ENCODE measurements around the gene GPR132. TPM values are rescaled to one million over a fixed set of nuclear protein-coding genes. Genes with fewer than 3 reads are reported as not detected.
"Not testable (repeated sequence)": the region's sequence is repeated elsewhere in the genome, so short reads cannot be mapped to it uniquely, and the experiment has no call there.

Gene GPR132
- 0.29 and 0.43 TPM in 2 replicates for total RNA-seq

GRCh38 chr14:105065280-105066228 is at the start of gene GPR132:
TSS of gene GPR132 (minus strand) at chr14:105065430. CDS start at chr14:105055420, 10,010 bp downstream.
- no peak within 1 kb of the TSS for H3K4me3 ChIP-seq (ENCODE audit: low read depth, low read length)
- TF ChIP-seq CTCF (conservative IDR thresholded peaks at IDR 0.05; ENCODE audit: low read depth, low read length), result no peak
- no peak for DNase-seq (ENCODE audit: low read depth)

GRCh38 chr14:105109243-105109642 is 44.0 kb upstream of the GPR132 start:
- DNase-seq (ENCODE audit: low read depth); H3K4me3 ChIP-seq (ENCODE audit: low read depth, low read length): not testable (repeated sequence)

GRCh38 chr14:105108516-105108864 is 43.3 kb upstream of the GPR132 start:
- DNase-seq (ENCODE audit: low read depth), result no peak
- H3K4me3 ChIP-seq (ENCODE audit: low read depth, low read length), result no peak overlapping the region
- no peak for TF ChIP-seq CTCF (conservative IDR thresholded peaks at IDR 0.05; ENCODE audit: low read depth, low read length)

- no peak for DNase-seq (ENCODE audit: low read depth)
- H3K4me3 ChIP-seq (ENCODE audit: low read depth, low read length), result no peak overlapping the region
- no peak for TF ChIP-seq CTCF (conservative IDR thresholded peaks at IDR 0.05; ENCODE audit: low read depth, low read length)
Measured at GRCh38 chr14:105107781-105108515, 42.7 kb upstream of the GPR132 start.

- H3K4me3 ChIP-seq (ENCODE audit: low read depth, low read length), result no peak overlapping the region
- no peak for TF ChIP-seq CTCF (conservative IDR thresholded peaks at IDR 0.05; ENCODE audit: low read depth, low read length)
- DNase-seq (ENCODE audit: low read depth), result no peak
Measured at GRCh38 chr14:105107351-105107750, 42.1 kb upstream of the GPR132 start.

GRCh38 chr14:105105158-105105557 is 39.9 kb upstream of the GPR132 start:
- no peak for DNase-seq (ENCODE audit: low read depth)
- H3K4me3 ChIP-seq (ENCODE audit: low read depth, low read length), result no peak overlapping the region
- no peak for TF ChIP-seq CTCF (conservative IDR thresholded peaks at IDR 0.05; ENCODE audit: low read depth, low read length)

GRCh38 chr14:105102893-105103292 is 37.7 kb upstream of the GPR132 start:
- TF ChIP-seq CTCF (conservative IDR thresholded peaks at IDR 0.05; ENCODE audit: low read depth, low read length), result no peak
- no peak overlapping the region for H3K4me3 ChIP-seq (ENCODE audit: low read depth, low read length)
- no peak for DNase-seq (ENCODE audit: low read depth)

Data from epithelial cell of proximal tubule (primary cell).